ENCODE data around the gene KCTD19.

GRCh38 chr16:67245674-67246080 is 80.9 kb downstream of the KCTD19 start:
- no peak for TF ChIP-seq POLR2A (IDR thresholded peaks at IDR 0.05)
- no peak for TF ChIP-seq CTCF (IDR thresholded peaks at IDR 0.05)
- TF ChIP-seq POLR2AphosphoS5 (IDR thresholded peaks at IDR 0.05), result peak; percentile 36

All from prostate gland (tissue), 2 donors.